PC-9 (cell line): Measurements from ENCODE around the gene ELK3. TPM values are rescaled to one million over a fixed set of nuclear protein-coding genes. Genes with fewer than 3 reads are reported as not detected.

Source experiments
- BruUV-seq: library from RNA; stranded (reverse); fragments of 400-500 nt; replicated peaks from 2 replicates; lab custom pipeline; 2021; lab: Mats Ljungman, UMichigan
- CTCF ChIA-PET: fragments of 300-600 bp; sonication (Branson Sonifier 250); formaldehyde crosslinking; loops from one replicate; lab custom pipeline; 2022; ENCODE audit warnings: antibody characterized with exemption; lab: Charles Lee
- POLR2A ChIA-PET: fragments of 300-600 bp; sonication (Branson Sonifier 250); formaldehyde crosslinking; loops from one replicate; lab custom pipeline; 2022; ENCODE audit warnings: antibody characterized with exemption; ENCODE audit not compliant: unreplicated experiment; lab: Charles Lee
- DNase-seq, 2 experiments: peaks; one replicate each; pipeline versions ENCODE4 v3.0.0 to v3.0.0-alpha.2; 2015 to 2022; ENCODE audit warnings: mixed read lengths in 1 of 2
- H2AFZ ChIP-seq: fragments of 200-600 bp; sonication (generic); 2 replicates; pipeline ENCODE4 v1.8.1; 2017; ENCODE audit warnings: antibody characterized with exemption
- H3F3A ChIP-seq: fragments of 200-600 bp; sonication (generic); 2 replicates; pipeline ENCODE4 v1.8.1; 2017; ENCODE audit warnings: antibody characterized with exemption, mild to moderate bottlenecking, low read depth; ENCODE audit not compliant: insufficient read depth
- H3K27ac ChIP-seq: fragments of 200-600 bp; sonication (generic); 2 replicates; pipeline ENCODE4 v1.6.1; 2016; ENCODE audit warnings: mixed run types
- H3K27me3 ChIP-seq: fragments of 200-600 bp; sonication (generic); 2 replicates; pipeline ENCODE4 v1.6.1; 2016; ENCODE audit warnings: low read depth, mixed run types; ENCODE audit not compliant: insufficient read depth
- H3K36me3 ChIP-seq: fragments of 200-600 bp; sonication (generic); 2 replicates; pipeline ENCODE4 v1.6.1; 2016; ENCODE audit warnings: low read depth, mixed run types
- H3K4me1 ChIP-seq: fragments of 200-600 bp; sonication (generic); replicated peaks from 2 replicates; pipeline ENCODE4 v1.6.1; 2016; ENCODE audit warnings: mixed run types; ENCODE audit not compliant: insufficient read depth
- H3K4me2 ChIP-seq: fragments of 200-600 bp; sonication (generic); 2 replicates; pipeline ENCODE4 v1.6.1; 2017; ENCODE audit warnings: mixed run types
- H3K4me3 ChIP-seq: fragments of 200-600 bp; sonication (generic); 2 replicates; pipeline ENCODE4 v1.6.1; 2016; ENCODE audit warnings: mixed run types
- H3K79me2 ChIP-seq: fragments of 200-600 bp; sonication (generic); 2 replicates; pipeline ENCODE4 v1.6.1; 2017; ENCODE audit warnings: low read depth, mixed run types
- H3K9me2 ChIP-seq: fragments of 200-600 bp; sonication (generic); 2 replicates; pipeline ENCODE4 v1.8.1; 2017; ENCODE audit warnings: mild to moderate bottlenecking; ENCODE audit not compliant: insufficient read depth
- H3K9me3 ChIP-seq: fragments of 200-600 bp; sonication (generic); 2 replicates; pipeline ENCODE4 v1.8.1; 2016; ENCODE audit warnings: low read depth; ENCODE audit not compliant: insufficient read depth
- H4K20me1 ChIP-seq: fragments of 200-600 bp; sonication (generic); 2 replicates; pipeline ENCODE4 v1.8.1; 2017; ENCODE audit not compliant: insufficient read depth
- CTCF ChIP-seq: fragments of 200-600 bp; sonication (generic); conservative IDR thresholded peaks from 2 replicates; pipeline ENCODE4 v1.6.1; 2017; ENCODE audit warnings: mixed run types, antibody characterized with exemption, mild to moderate bottlenecking, moderate library complexity
- EZH2 ChIP-seq: fragments of 200-600 bp; sonication (generic); IDR thresholded peaks from 2 replicates; pipeline ENCODE4 v1.8.0; 2017; ENCODE audit warnings: antibody characterized with exemption, low read depth
- intact Hi-C: fragments of 100-400 bp; cut with micrococcal nuclease; formaldehyde crosslinking; loops from one replicate; pipeline ENCODE4 v1.10.0; 2022; ENCODE audit not compliant: unreplicated experiment
- total RNA-seq: library from RNA; stranded (reverse); gene quantifications from 2 replicates; pipeline ENCODE4 v1.2.3, GENCODE V29; 2021

The ELK3 gene
- total RNA-seq, 1 experiment from 2014 or later = 52.3 TPM

- no peak overlapping the region for H3K27ac ChIP-seq
- H3K79me2 ChIP-seq = peaks cover 100% of the 10 kb centered on the region
- H4K20me1 ChIP-seq = no peaks in the 10 kb centered on the region; the same call in 1 of the 2 replicates
- H3K27me3 ChIP-seq = no peaks in the 10 kb centered on the region
- no peak for DNase-seq
- H3K4me2 ChIP-seq = no peak overlapping the region
- peaks cover 62% of the 10 kb centered on the region for H3K36me3 ChIP-seq
- POLR2A ChIA-PET = no interaction called here
- no peak overlapping the region for H2AFZ ChIP-seq
- H3K4me1 ChIP-seq = peaks cover 19% of the 10 kb centered on the region
- intact Hi-C loops = no loop called here
- H3K9me3 ChIP-seq = peaks cover 6% of the 10 kb centered on the region
- CTCF ChIA-PET = no interaction called here
- H3K9me2 ChIP-seq = no peaks in the 10 kb centered on the region
- H3K4me3 ChIP-seq = no peak overlapping the region
- no TSS peak for BruUV-seq
- TF ChIP-seq CTCF = no peak
- TF ChIP-seq EZH2 = no peak
- peaks cover 25% of the 10 kb centered on the region; the same call in 1 of the 2 replicates for H3F3A ChIP-seq
Measured at GRCh38 chr12:96204381-96204780, 10.2 kb downstream of the ELK3 start.

- intact Hi-C loops = no loop called here
- H3K36me3 ChIP-seq = peaks cover 49% of the 10 kb centered on the region
- no peak overlapping the region for H2AFZ ChIP-seq
- peaks cover 6% of the 10 kb centered on the region for H3K9me3 ChIP-seq
- no peaks in the 10 kb centered on the region for H3K9me2 ChIP-seq
- H3K79me2 ChIP-seq = peaks cover 100% of the 10 kb centered on the region
- no peaks in the 10 kb centered on the region for H3K27me3 ChIP-seq
- no peak overlapping the region for H3K4me2 ChIP-seq
- peaks cover 19% of the 10 kb centered on the region for H3K4me1 ChIP-seq
- no peak for DNase-seq
- H3F3A ChIP-seq = peaks cover 26% of the 10 kb centered on the region
- no peak for TF ChIP-seq CTCF
- no peak for TF ChIP-seq EZH2
- no peaks in the 10 kb centered on the region; the same call in 1 of the 2 replicates for H4K20me1 ChIP-seq
- H3K4me3 ChIP-seq = no peak overlapping the region
- CTCF ChIA-PET = no interaction called here
- no peak overlapping the region for H3K27ac ChIP-seq
- BruUV-seq = no TSS peak
- POLR2A ChIA-PET = no interaction called here
Measured at GRCh38 chr12:96205908-96206307, 11.7 kb downstream of the ELK3 start.

- peaks cover 32% of the 10 kb centered on the region for H3F3A ChIP-seq
- no TSS peak for BruUV-seq
- H3K27me3 ChIP-seq = no peaks in the 10 kb centered on the region
- no peak overlapping the region for H3K4me2 ChIP-seq
- CTCF ChIA-PET = no interaction called here
- peaks cover 19% of the 10 kb centered on the region for H3K4me1 ChIP-seq
- no peak overlapping the region for H3K4me3 ChIP-seq
- H4K20me1 ChIP-seq = no peaks in the 10 kb centered on the region; the same call in 1 of the 2 replicates
- 0 out of 2 replicates have a peak overlapping the region, but pooled peaks have one; percentile 50 for H3K27ac ChIP-seq
- H2AFZ ChIP-seq = no peak overlapping the region
- no peaks in the 10 kb centered on the region for H3K9me2 ChIP-seq
- H3K79me2 ChIP-seq = peaks cover 100% of the 10 kb centered on the region
- H3K36me3 ChIP-seq = peaks cover 40% of the 10 kb centered on the region
- POLR2A ChIA-PET = interaction anchor here (0.9 kb wide), 1 partner anchor 1279 kb away, joined by 14 read pairs; no protein-coding TSS in a partner anchor
- peaks cover 6% of the 10 kb centered on the region for H3K9me3 ChIP-seq
- DNase-seq = no peak
- intact Hi-C loops = no loop called here
- TF ChIP-seq EZH2 = no peak
- no peak for TF ChIP-seq CTCF
Measured at GRCh38 chr12:96206936-96207662, 12.9 kb downstream of the ELK3 start.
